IMR-90 (cell line): ENCODE measurements around the gene UBE2J1. TPM values are rescaled to one million over a fixed set of nuclear protein-coding genes. Genes with fewer than 3 reads are reported as not detected.

Source experiments
- ATAC-seq: fragments of 200-7000 bp; cut with Tn5 transposase; 2 replicates; pipeline ENCODE4 v1.9.1; 2020; ENCODE audit warnings: low read depth, mild to moderate bottlenecking, moderate library complexity
- BruUV-seq: library from RNA; stranded (reverse); fragments of 400-500 nt; replicated peaks from 2 replicates; lab custom pipeline; 2021; lab: Mats Ljungman, UMichigan
- CTCF ChIA-PET: fragments of 300-600 bp; formaldehyde crosslinking; extraction: SDS; loops from one replicate; lab custom pipeline; 2021; ENCODE audit warnings: antibody characterized with exemption; lab: Yijun Ruan, JAX
- POLR2A ChIA-PET: fragments of 300-600 bp; sonication (Branson Sonifier 250); formaldehyde crosslinking; loops from one replicate; lab custom pipeline; 2022; ENCODE audit warnings: antibody characterized with exemption; ENCODE audit not compliant: unreplicated experiment; lab: Charles Lee
- DNase-seq: peaks from one replicate; pipeline ENCODE4 v3.0.0; 2013
- H2AFZ ChIP-seq: replicated peaks from 2 replicates; pipeline ENCODE3; 2013; ENCODE audit warnings: low read length, mild to moderate bottlenecking; ENCODE audit not compliant: poor library complexity
- H2AK5ac ChIP-seq: 2 replicates; pipeline ENCODE4 v1.6.1; 2013; ENCODE audit warnings: low read depth, low read length, inconsistent platforms
- H2AK9ac ChIP-seq: replicated peaks from 2 replicates; pipeline ENCODE3; 2013; ENCODE audit warnings: mild to moderate bottlenecking, low read depth, low read length, moderate library complexity; ENCODE audit not compliant: poor library complexity
- H2BK120ac ChIP-seq: 2 replicates; pipeline ENCODE4 v1.6.1; 2013; ENCODE audit warnings: low read depth, low read length, inconsistent platforms
- H2BK15ac ChIP-seq: 3 replicates; pipeline ENCODE4 v1.6.1; 2013; ENCODE audit warnings: low read depth, low read length, inconsistent platforms
- H2BK20ac ChIP-seq: 2 replicates; pipeline ENCODE4 v1.6.1; 2013; ENCODE audit warnings: low read depth, mild to moderate bottlenecking, inconsistent platforms, low read length, moderate library complexity
- H2BK5ac ChIP-seq: 2 replicates; pipeline ENCODE4 v1.6.1; 2013; ENCODE audit warnings: mild to moderate bottlenecking, low read depth, low read length, inconsistent platforms; ENCODE audit not compliant: poor library complexity, severe bottlenecking
- H3K14ac ChIP-seq: replicated peaks from 2 replicates; pipeline ENCODE4 v1.6.1; 2013; ENCODE audit warnings: low read depth, low read length, inconsistent platforms
- H3K18ac ChIP-seq: 2 replicates; pipeline ENCODE4 v1.6.1; 2013; ENCODE audit warnings: low read depth, low read length, control low read depth
- H3K23ac ChIP-seq: 2 replicates; pipeline ENCODE4 v1.6.1; 2013; ENCODE audit warnings: low read depth, low read length, inconsistent platforms
- H3K27ac ChIP-seq: 2 replicates; pipeline ENCODE4 v1.5.1; 2013; ENCODE audit warnings: mild to moderate bottlenecking, control low read depth, low read length; ENCODE audit not compliant: insufficient read depth
- H3K27me3 ChIP-seq: 2 replicates; pipeline ENCODE4 v1.6.1; 2013; ENCODE audit warnings: low read length; ENCODE audit not compliant: control insufficient read depth, insufficient read depth
- H3K36me3 ChIP-seq: 2 replicates; pipeline ENCODE4 v1.6.1; 2013; ENCODE audit warnings: low read length, mixed read lengths; ENCODE audit not compliant: control insufficient read depth, insufficient read depth
- H3K4ac ChIP-seq: 2 replicates; pipeline ENCODE4 v1.6.1; 2013; ENCODE audit warnings: low read depth, low read length, inconsistent platforms
- H3K4me1 ChIP-seq: 2 replicates; pipeline ENCODE4 v1.6.1; 2013; ENCODE audit warnings: low read length, mixed read lengths; ENCODE audit not compliant: control insufficient read depth, insufficient read depth
- H3K4me2 ChIP-seq: 2 replicates; pipeline ENCODE4 v1.6.1; 2013; ENCODE audit warnings: low read depth, mild to moderate bottlenecking, control low read depth, low read length, moderate library complexity
- H3K4me3 ChIP-seq: 2 replicates; pipeline ENCODE4 v1.5.1; 2013; ENCODE audit warnings: low read depth, mild to moderate bottlenecking, control low read depth, low read length, moderate library complexity; ENCODE audit not compliant: insufficient read depth
- H3K56ac ChIP-seq: 2 replicates; pipeline ENCODE4 v1.6.1; 2013; ENCODE audit warnings: low read length, inconsistent platforms; ENCODE audit not compliant: insufficient read depth; ENCODE audit errors: extremely low read depth
- H3K79me1 ChIP-seq, 2 experiments: 2 replicates each; pipeline ENCODE4 v1.6.1; 2013; ENCODE audit warnings: low read length in 2 of 2, inconsistent platforms in 1 of 2, low read depth in 1 of 2
- H3K9ac ChIP-seq: 2 replicates; pipeline ENCODE4 v1.6.1; 2013; ENCODE audit warnings: low read depth, low read length, control low read depth
- H3K9me1 ChIP-seq: 2 replicates; pipeline ENCODE4 v1.6.1; 2013; ENCODE audit warnings: low read length, inconsistent platforms; ENCODE audit not compliant: insufficient read depth
- H3K9me3 ChIP-seq: 2 replicates; pipeline ENCODE4 v1.6.1; 2013; ENCODE audit warnings: low read length; ENCODE audit not compliant: control insufficient read depth, insufficient read depth
- H4K20me1 ChIP-seq: 2 replicates; pipeline ENCODE4 v1.6.1; 2013; ENCODE audit warnings: low read length, inconsistent platforms; ENCODE audit not compliant: insufficient read depth
- H4K5ac ChIP-seq: 2 replicates; pipeline ENCODE4 v1.6.1; 2013; ENCODE audit warnings: mild to moderate bottlenecking, low read depth, low read length, control low read depth
- H4K8ac ChIP-seq, 2 experiments: 2 replicates each; pipeline ENCODE4 v1.6.1; 2013; ENCODE audit warnings: low read depth in 2 of 2, low read length in 2 of 2, control low read depth in 1 of 2, inconsistent platforms in 1 of 2
- H4K91ac ChIP-seq: 2 replicates; pipeline ENCODE4 v1.6.1; 2013; ENCODE audit warnings: low read depth, low read length, inconsistent platforms; ENCODE audit not compliant: insufficient read depth
- BHLHE40 ChIP-seq: fragments of 150-350 bp; IDR thresholded peaks from 2 replicates; pipeline ENCODE4 v1.6.1; 2016; ENCODE audit warnings: mild to moderate bottlenecking, low read depth, low read length
- CEBPB ChIP-seq: IDR thresholded peaks from 2 replicates; pipeline ENCODE4 v1.6.1; 2012; ENCODE audit warnings: low read depth, low read length, improper control_type of control experiment
- CHD1 ChIP-seq: IDR thresholded peaks from 2 replicates; pipeline ENCODE4 v1.6.1; 2012; ENCODE audit warnings: low read depth, low read length, improper control_type of control experiment
- CTCF ChIP-seq: conservative IDR thresholded peaks from 2 replicates; pipeline ENCODE4 v1.5.1; 2012; ENCODE audit warnings: mild to moderate bottlenecking, low read depth, low read length, improper control_type of control experiment
- FOS ChIP-seq: fragments of 150-350 bp; IDR thresholded peaks from 2 replicates; pipeline ENCODE4 v1.6.1; 2016; ENCODE audit warnings: low read depth, low read length
- MAFK ChIP-seq: IDR thresholded peaks from 2 replicates; pipeline ENCODE4 v1.6.1; 2012; ENCODE audit warnings: low read depth, low read length, improper control_type of control experiment
- MAZ ChIP-seq: IDR thresholded peaks from 2 replicates; pipeline ENCODE4 v1.6.1; 2012; ENCODE audit warnings: low read depth, mild to moderate bottlenecking, low read length, improper control_type of control experiment, moderate library complexity, borderline replicate concordance
- MXI1 ChIP-seq: IDR thresholded peaks from 2 replicates; pipeline ENCODE4 v1.6.1; 2012; ENCODE audit warnings: low read depth, mild to moderate bottlenecking, low read length, moderate library complexity, borderline replicate concordance
- NFE2L2 ChIP-seq: fragments of 150-350 bp; IDR thresholded peaks from 2 replicates; pipeline ENCODE4 v1.6.1; 2016; ENCODE audit warnings: low read depth, mild to moderate bottlenecking, low read length
- POLR2A ChIP-seq: IDR thresholded peaks from 2 replicates; pipeline ENCODE4 v1.6.1; 2012; ENCODE audit warnings: mild to moderate bottlenecking, low read depth, low read length
- RAD21 ChIP-seq: IDR thresholded peaks from 2 replicates; pipeline ENCODE4 v1.6.1; 2012; ENCODE audit warnings: low read length, improper control_type of control experiment
- RCOR1 ChIP-seq: IDR thresholded peaks from 2 replicates; pipeline ENCODE4 v1.6.1; 2012; ENCODE audit warnings: mild to moderate bottlenecking, low read length, improper control_type of control experiment; ENCODE audit not compliant: insufficient replicate concordance
- RFX5 ChIP-seq: IDR thresholded peaks from 2 replicates; pipeline ENCODE4 v1.8.0; 2012; ENCODE audit warnings: low read depth, mild to moderate bottlenecking, low read length, moderate library complexity
- SMC3 ChIP-seq: fragments of 150-350 bp; IDR thresholded peaks from 2 replicates; pipeline ENCODE4 v1.6.1; 2016; ENCODE audit warnings: low read depth, mild to moderate bottlenecking, antibody characterized with exemption, low read length, moderate library complexity
- WGBS, 2 experiments: methylation state at CpG; one replicate each; pipeline versions ENCODE4 v1.1.5 to v1.1.7; 2013; ENCODE audit warnings: missing lambda C conversion rate in 2 of 2; ENCODE audit not compliant: insufficient read length in 1 of 2; ENCODE audit errors: extremely low coverage in 2 of 2; 5-methylcytosine and 5-hydroxymethylcytosine counted together
- dilution Hi-C: fragments of 300-500 bp; cut with HindIII; formaldehyde crosslinking; loops from one replicate; pipeline ENCODE4 v1.14.3; 2018; ENCODE audit warnings: low sequenced_read_pairs; ENCODE audit not compliant: unreplicated experiment
- in situ Hi-C: fragments of 300-500 bp; cut with MboI; formaldehyde crosslinking; loops from 3 replicates; pipeline ENCODE4 v1.14.3; 2019; ENCODE audit warnings: low sequenced_read_pairs, inconsistent platforms, mixed read lengths
- intact Hi-C: fragments of 100-400 bp; cut with micrococcal nuclease; formaldehyde crosslinking; loops from 2 replicates; pipeline ENCODE4 v1.10.0; 2022
- polyA plus RNA-seq, 3 experiments: library from polyadenylated mRNA; depleted of rRNA; stranded (reverse); fragments of >200 nt; gene quantifications; 2 replicates each; pipeline ENCODE4 v1.2.3, GENCODE V29; 2012; ENCODE audit warnings: low replicate concordance in 1 of 3
- total RNA-seq: library from RNA; depleted of rRNA; stranded (reverse); fragments of >200 nt; gene quantifications from 2 replicates; pipeline ENCODE4 v1.2.3, GENCODE V29; 2012
- TF ChIP-seq, protein P1 (sequence below): fragments of 150-350 bp; IDR thresholded peaks from 2 replicates; pipeline ENCODE4 v1.6.1; 2016; ENCODE audit warnings: low read depth, mild to moderate bottlenecking, low read length, moderate library complexity, borderline replicate concordance
- TF ChIP-seq, protein P2 (sequence below): fragments of 150-350 bp; IDR thresholded peaks from 2 replicates; pipeline ENCODE4 v1.6.1; 2017; ENCODE audit warnings: mild to moderate bottlenecking, antibody characterized with exemption, low read length, low read depth

Gene UBE2J1
- total and polyA plus RNA-seq, 2 of the 4 experiments (the other 2 are of a cell fraction): 20.9 to 35.3 TPM

- H4K20me1 ChIP-seq: peaks cover 7% of the 10 kb centered on the region; the same call in 1 of the 2 replicates
- H3K79me1 ChIP-seq: peaks cover 18 to 22% of the 10 kb centered on the region in 2 experiments
- H2AK5ac ChIP-seq: no peak overlapping the region
- H3K9me1 ChIP-seq: no peaks in the 10 kb centered on the region
- intact Hi-C loops: no loop called here
- no peak overlapping the region for H2BK120ac ChIP-seq
- ATAC-seq (no peak), DNase-seq (no peak)
- no peak overlapping the region for H3K18ac ChIP-seq
- H3K4ac ChIP-seq: no peak overlapping the region
- no peak overlapping the region for H4K5ac ChIP-seq
- H4K91ac ChIP-seq: no peak overlapping the region
- no peak overlapping the region for H2AK9ac ChIP-seq
- in situ Hi-C loops: no loop called here
- H3K56ac ChIP-seq: no peak overlapping the region
- H3K23ac ChIP-seq: no peak overlapping the region
- TF ChIP-seq RFX5 (no peak), BHLHE40 (no peak), SMC3 (no peak), MXI1 (no peak), CTCF (no peak), POLR2A (no peak), MAFK (no peak), CEBPB (no peak), FOS (no peak), MAZ (no peak), NFE2L2 (no peak), RAD21 (no peak), CHD1 (no peak), RCOR1 (no peak)
- TF ChIP-seq, protein P1, sequence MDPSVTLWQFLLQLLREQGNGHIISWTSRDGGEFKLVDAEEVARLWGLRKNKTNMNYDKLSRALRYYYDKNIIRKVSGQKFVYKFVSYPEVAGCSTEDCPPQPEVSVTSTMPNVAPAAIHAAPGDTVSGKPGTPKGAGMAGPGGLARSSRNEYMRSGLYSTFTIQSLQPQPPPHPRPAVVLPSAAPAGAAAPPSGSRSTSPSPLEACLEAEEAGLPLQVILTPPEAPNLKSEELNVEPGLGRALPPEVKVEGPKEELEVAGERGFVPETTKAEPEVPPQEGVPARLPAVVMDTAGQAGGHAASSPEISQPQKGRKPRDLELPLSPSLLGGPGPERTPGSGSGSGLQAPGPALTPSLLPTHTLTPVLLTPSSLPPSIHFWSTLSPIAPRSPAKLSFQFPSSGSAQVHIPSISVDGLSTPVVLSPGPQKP: no peak
- TF ChIP-seq, protein P2, sequence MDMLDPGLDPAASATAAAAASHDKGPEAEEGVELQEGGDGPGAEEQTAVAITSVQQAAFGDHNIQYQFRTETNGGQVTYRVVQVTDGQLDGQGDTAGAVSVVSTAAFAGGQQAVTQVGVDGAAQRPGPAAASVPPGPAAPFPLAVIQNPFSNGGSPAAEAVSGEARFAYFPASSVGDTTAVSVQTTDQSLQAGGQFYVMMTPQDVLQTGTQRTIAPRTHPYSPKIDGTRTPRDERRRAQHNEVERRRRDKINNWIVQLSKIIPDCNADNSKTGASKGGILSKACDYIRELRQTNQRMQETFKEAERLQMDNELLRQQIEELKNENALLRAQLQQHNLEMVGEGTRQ: no peak
- H3K4me2 ChIP-seq: no peak overlapping the region
- no TSS peak for BruUV-seq
- dilution Hi-C loops: no loop called here
- no peaks in the 10 kb centered on the region for H3K27me3 ChIP-seq
- no peaks in the 10 kb centered on the region for H3K9me3 ChIP-seq
- WGBS, 2 experiments: no CpG with 5 or more reads among the region's 2 CpGs
- POLR2A ChIA-PET: no interaction called here
- H3K4me3 ChIP-seq: no peak overlapping the region
- H3K9ac ChIP-seq: no peak overlapping the region
- H3K4me1 ChIP-seq: 0 out of 2 replicates have a peak, but pooled peaks cover 2% of the 10 kb centered on the region
- no peak overlapping the region for H2BK20ac ChIP-seq
- H3K36me3 ChIP-seq: peaks cover 22% of the 10 kb centered on the region
- no peak overlapping the region for H2AFZ ChIP-seq
- no peak overlapping the region for H2BK15ac ChIP-seq
- CTCF ChIA-PET: no interaction called here
- no peak overlapping the region for H2BK5ac ChIP-seq
- no peak overlapping the region for H3K14ac ChIP-seq
- H3K27ac ChIP-seq: no peak overlapping the region
- H4K8ac ChIP-seq: no peak overlapping the region
Measured at GRCh38 chr6:89339565-89339964, 13.0 kb downstream of the UBE2J1 start.
